GM13977 (cell line): ENCODE data around the gene PROKR1.

Source experiments
- DNase-seq: peaks from one replicate; pipeline ENCODE4 v3.0.0; 2012; ENCODE audit warnings: low spot score
- CTCF ChIP-seq: IDR thresholded peaks from 2 replicates; pipeline ENCODE4 v1.5.1; 2012; ENCODE audit warnings: mild to moderate bottlenecking, control low read depth; ENCODE audit not compliant: insufficient read depth; ENCODE audit errors: extremely low read depth, missing control alignments
- in situ Hi-C: fragments of 300-500 bp; cut with MboI; formaldehyde crosslinking; loops from one replicate; pipeline ENCODE4 v1.12.0; 2022; ENCODE audit warnings: low sequenced_read_pairs, low pct_unique_long_range_greater_than_20kb, mixed read lengths, inconsistent platforms; ENCODE audit not compliant: unreplicated experiment

The PROKR1 gene

DNA sequence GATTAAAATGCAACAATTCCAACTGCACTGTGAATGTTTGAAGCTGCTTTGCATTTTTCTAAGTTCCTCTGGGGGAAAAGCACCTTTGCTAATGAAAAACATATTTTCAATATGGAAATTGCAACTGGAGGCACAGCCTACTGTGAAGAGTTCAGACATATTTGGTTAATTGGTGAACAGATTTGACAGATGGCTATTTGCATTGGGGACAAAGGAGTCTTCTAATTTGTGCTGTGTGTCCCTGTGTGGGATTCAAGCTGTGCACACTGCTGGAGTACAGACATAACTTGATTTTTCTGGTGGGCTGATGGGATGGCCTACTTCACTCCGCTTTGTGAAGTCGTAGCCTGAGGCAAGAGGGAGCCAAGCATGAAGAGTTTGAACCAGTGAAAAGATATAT lies 50.6 kb downstream of the PROKR1 start:
- no peak for DNase-seq
- in situ Hi-C loops, result no loop called here
- TF ChIP-seq CTCF, result no peak

DNA sequence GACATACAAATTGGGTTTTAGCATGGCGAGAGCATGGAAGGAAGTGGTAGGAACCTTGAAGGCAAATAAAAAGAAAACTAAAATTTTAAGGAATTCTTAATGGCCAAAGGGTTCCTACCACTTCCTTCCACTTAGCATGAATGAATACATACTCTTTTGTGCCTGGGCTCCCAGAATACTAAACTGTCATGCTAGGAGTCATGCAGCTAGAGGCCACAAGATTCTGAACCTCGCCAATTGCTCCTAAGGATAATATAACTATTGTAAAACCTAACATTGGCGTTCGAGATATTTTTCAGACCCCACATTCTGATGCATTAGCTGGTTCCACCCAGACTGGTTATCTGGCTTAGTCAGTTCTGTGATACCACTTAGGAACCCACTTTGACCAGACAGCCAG lies 52.6 kb downstream of the PROKR1 start:
- in situ Hi-C loops, result no loop called here
- no peak for DNase-seq
- no peak for TF ChIP-seq CTCF

GRCh38 chr2:68696554-68696953 lies 53.2 kb downstream of the PROKR1 start:
- DNase-seq, result no peak
- no peak for TF ChIP-seq CTCF
- in situ Hi-C loops, result no loop called here

GRCh38 chr2:68698567-68699377 lies 55.4 kb downstream of the PROKR1 start:
- in situ Hi-C loops, result no loop called here
- no peak for TF ChIP-seq CTCF
- no peak for DNase-seq

DNA sequence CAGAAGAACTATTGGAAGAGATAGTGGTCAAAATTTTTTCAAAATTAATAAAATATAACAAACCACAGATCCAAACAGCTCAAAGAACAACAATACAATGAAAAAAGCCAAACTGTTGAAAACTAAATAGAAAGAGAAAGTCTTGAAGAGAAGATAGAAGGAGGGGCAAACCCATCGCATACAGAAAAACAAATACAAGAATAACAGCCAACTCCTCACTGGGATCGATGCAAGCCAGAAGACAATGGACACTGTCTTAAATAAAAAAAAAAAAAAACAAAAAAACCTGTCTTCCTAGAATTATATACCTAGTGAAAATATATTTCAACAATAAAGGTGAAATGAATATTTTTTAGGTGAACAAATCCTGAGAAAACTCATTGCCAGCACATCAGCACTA lies 57.2 kb downstream of the PROKR1 start:
- in situ Hi-C loops, result loop anchor here (25.0 kb wide), 1 partner anchor 213 kb away; no protein-coding TSS in a partner anchor
- TF ChIP-seq CTCF, result no peak
- no peak for DNase-seq

DNA sequence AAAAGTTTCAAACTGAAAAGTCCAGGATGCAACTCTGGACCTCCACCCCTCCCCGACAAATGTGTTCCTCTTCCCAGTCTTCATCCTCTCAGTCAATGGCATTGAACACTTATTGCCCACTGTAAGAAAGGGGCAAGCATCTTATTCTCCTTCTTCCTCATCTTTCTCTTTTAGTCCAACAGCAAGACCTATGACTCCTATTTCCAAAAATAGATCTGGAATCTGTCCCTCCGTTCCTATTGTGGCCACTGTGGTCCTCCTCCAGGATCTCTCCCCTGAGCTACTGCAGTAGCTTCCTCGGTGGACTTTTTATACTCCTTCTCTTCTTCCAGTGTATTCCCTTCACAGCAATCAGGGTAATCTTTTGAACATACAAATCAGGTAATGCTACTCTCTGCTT lies 63.3 kb downstream of the PROKR1 start:
- TF ChIP-seq CTCF, result no peak
- DNase-seq, result no peak
- in situ Hi-C loops, result loop anchor here (25.0 kb wide), 1 partner anchor 219 kb away; no protein-coding TSS in a partner anchor
